Measurements from ENCODE around the gene RBFOX2.

GRCh38 chr22:36039125-36039524 lies 10.5 kb upstream of the RBFOX2 start:
- TF ChIP-seq CTCF (IDR thresholded peaks at IDR 0.05): no peak
- TF ChIP-seq POLR2A (IDR thresholded peaks at IDR 0.05): no peak
